Ovary (tissue), 9 donors: ENCODE results near the gene FGF3. TPM values are rescaled to one million over a fixed set of nuclear protein-coding genes. Genes with fewer than 3 reads are reported as not detected.

Experiments used
- DNase-seq, 5 donors: peaks; one replicate each; pipeline ENCODE4 v3.0.0-alpha.2; 2019 to 2020
- H3K27ac ChIP-seq, 2 donors: fragments of 200-600 bp; one replicate each; pipeline versions ENCODE4 v1.5.1 to v1.8.0; 2019 to 2022
- H3K27me3 ChIP-seq: fragments of 200-600 bp; one replicate; pipeline ENCODE4 v1.8.0; 2022
- H3K36me3 ChIP-seq: fragments of 200-600 bp; sonication (generic); one replicate; pipeline ENCODE4 v1.5.1; 2019
- H3K4me1 ChIP-seq: one replicate; pipeline ENCODE4 v1.8.1; 2013; ENCODE audit warnings: mild to moderate bottlenecking, moderate library complexity; ENCODE audit not compliant: insufficient read depth
- H3K4me3 ChIP-seq: fragments of 200-600 bp; sonication (generic); one replicate; pipeline ENCODE4 v1.5.1; 2017
- H3K9me3 ChIP-seq, 2 donors: fragments of 200-600 bp in 1 of 2; sonication (generic) in 1 of 2; one replicate each; pipeline versions ENCODE4 v1.5.1 to v1.8.1; 2013 to 2019; ENCODE audit warnings: mild to moderate bottlenecking in 1 of 2, moderate library complexity in 1 of 2
- CTCF ChIP-seq, 3 donors: fragments of 450-650 bp in 2 of 3; fragments of 200-600 bp in 1 of 3; IDR thresholded peaks; one replicate each; pipeline versions ENCODE4 v1.5.1 to v1.8.0; 2016 to 2022; ENCODE audit warnings: antibody characterized with exemption in 3 of 3, mild to moderate bottlenecking in 1 of 3
- EP300 ChIP-seq: sonication (generic); formaldehyde crosslinking; IDR thresholded peaks from one replicate; pipeline ENCODE4 v1.6.1; 2017; ENCODE audit warnings: antibody characterized with exemption
- POLR2A ChIP-seq: fragments of 450-650 bp; IDR thresholded peaks from one replicate; pipeline ENCODE4 v1.6.1; 2017; ENCODE audit warnings: antibody characterized with exemption, mild to moderate bottlenecking, moderate library complexity
- WGBS, 3 donors: extraction: QIAGEN DNeasy Blood & Tissue Kit in 1 of 3; methylation state at CpG; one replicate each; pipeline versions ENCODE4 v1.1.5 to v1.1.7; 2013 to 2017; 5-methylcytosine and 5-hydroxymethylcytosine counted together
- intact Hi-C, 4 donors: fragments of 100-400 bp; cut with DNase I; formaldehyde crosslinking; loops; one replicate each; pipeline versions ENCODE4 v1.11.0 to v1.15.1; 2022 to 2023
- polyA plus RNA-seq, 2 donors: library from polyadenylated mRNA; stranded (reverse); fragments of 200-250 nt in 1 of 2; fragments of 350-450 nt in 1 of 2; fragmentation: Illumina TruSeq in 1 of 2; extraction: RNeasy Lipid Tissue Mini Kit (QIAGEN cat#74804) in 1 of 2; gene quantifications; one replicate each; pipeline ENCODE4 v1.2.3, GENCODE V29; 2013 to 2014
- total RNA-seq, 7 donors: library from RNA; depleted of rRNA in 2 of 7; stranded (reverse); fragments of >200 nt in 2 of 7; fragmentation: NEBNext Ultra II Directional in 3 of 7; extraction: Animal tissue kit (Norgen Biotek cat#: 25700) in 3 of 7; gene quantifications; one replicate each; pipeline versions ENCODE4 v1.1.0 to v1.2.4, GENCODE V29; 2016 to 2023
- donor health status: DM: no; HTN: no; CAD: no; lungs with moderate emphysema.
- donor health status: DM: no; HTN: no; CAD: no.
- donor health status: Bipolar disorder and iron deficiency.
- donor health status: DM: yes; HTN: yes; CAD: no.
- donor health status: DM: no; HTN: no; CAD: no.
- donor health status: DM: yes; HTN: yes; CAD: no.

FGF3 gene
- total and polyA plus RNA-seq, 9 donors, result not detected

GRCh38 chr11:69819541-69820070, 390 bp upstream of the FGF3 start:
- H3K27ac ChIP-seq, result no peak overlapping the region
- H3K36me3 ChIP-seq, result no peaks in the 10 kb centered on the region
- WGBS, 3 donors, result 2 to 3% (median 2%) methylated on average over 34 to 40 of the region's 40 CpGs
- H3K27me3 ChIP-seq, result no peaks in the 10 kb centered on the region
- no peaks in the 10 kb centered on the region for H3K4me1 ChIP-seq
- no peak overlapping the region for H3K4me3 ChIP-seq
- intact Hi-C loops, result no loop called here
- TF ChIP-seq CTCF (IDR thresholded peaks at IDR 0.05), result no peak
- TF ChIP-seq EP300, result no peak
- TF ChIP-seq POLR2A, result no peak
- DNase-seq, result no peak
- no peaks in the 10 kb centered on the region for H3K9me3 ChIP-seq

- Histone ChIP-seq H3K9me3 (no peaks in the 10 kb centered on the region), H3K27me3 (no peaks in the 10 kb centered on the region), H3K36me3 (no peaks in the 10 kb centered on the region), H3K27ac (no peak overlapping the region), H3K4me3 (no peak overlapping the region), H3K4me1 (no peaks in the 10 kb centered on the region)
- 0 to 1% (median 0%) methylated on average over 25 to 31 of the region's 31 CpGs for WGBS, 3 donors
- intact Hi-C loops, result no loop called here
- TF ChIP-seq POLR2A, result no peak
- no peak for TF ChIP-seq CTCF (IDR thresholded peaks at IDR 0.05)
- no peak for TF ChIP-seq EP300
- DNase-seq, result no peak
Observed at GRCh38 chr11:69818231-69818602, 999 bp downstream of the FGF3 start.

DNA sequence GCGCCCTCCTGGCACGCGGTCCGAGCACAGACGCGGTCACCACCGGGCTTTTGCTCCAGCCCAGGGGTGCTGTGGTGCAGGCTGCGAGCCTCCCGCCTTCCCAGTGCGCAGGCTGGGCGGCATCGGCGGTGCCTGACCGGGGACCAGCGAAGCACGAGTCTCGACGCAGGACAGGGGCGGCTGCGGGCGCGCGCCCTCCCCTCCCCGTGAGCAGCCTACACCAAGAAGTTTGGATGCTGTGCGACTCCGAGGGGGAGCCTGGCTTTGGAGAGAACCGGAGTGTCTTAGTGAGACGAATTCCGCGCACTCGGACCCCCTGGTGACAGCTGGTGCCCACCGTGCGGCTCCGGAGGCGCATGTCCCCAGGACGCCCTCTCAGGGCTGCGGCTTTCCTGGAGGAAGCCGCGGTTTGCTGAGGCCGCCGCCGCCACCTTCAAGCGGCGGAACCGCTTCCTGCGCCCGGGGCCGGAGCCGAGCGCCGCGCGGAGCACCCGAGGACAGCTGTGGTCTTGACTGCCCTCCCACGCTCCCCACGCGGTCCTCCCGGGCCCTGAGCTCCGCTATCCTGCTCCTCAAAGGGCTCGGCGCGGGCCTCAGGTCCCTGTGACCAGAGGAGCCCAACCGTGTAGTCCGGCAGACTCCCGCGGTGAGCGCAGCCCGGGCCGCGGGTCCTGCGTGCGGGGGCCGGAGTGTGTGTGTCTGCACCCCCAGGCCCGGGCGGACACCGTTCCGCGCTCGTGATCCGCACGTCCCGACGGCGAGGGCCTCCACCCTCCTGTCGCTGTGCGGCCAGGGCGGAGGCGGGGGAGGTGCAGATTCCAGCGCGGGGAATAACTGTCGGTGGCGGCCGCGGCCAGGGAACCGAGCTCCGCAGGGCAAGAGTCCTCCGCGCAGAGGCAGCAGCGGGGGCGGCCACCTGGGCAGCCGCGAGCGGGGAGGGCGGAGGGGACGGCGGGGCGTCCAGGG, 1.7 kb downstream of the FGF3 start:
- Histone ChIP-seq H3K4me3 (no peak overlapping the region), H3K36me3 (no peaks in the 10 kb centered on the region), H3K4me1 (no peaks in the 10 kb centered on the region), H3K27ac (no peak overlapping the region), H3K9me3 (no peaks in the 10 kb centered on the region), H3K27me3 (no peaks in the 10 kb centered on the region)
- WGBS, 3 donors, result 1 to 2% (median 1%) methylated on average over 73 to 107 of the region's 107 CpGs
- TF ChIP-seq POLR2A (no peak), CTCF (IDR thresholded peaks at IDR 0.05) (no peak), EP300 (no peak)
- intact Hi-C loops, result no loop called here
- DNase-seq, result no peak

DNA sequence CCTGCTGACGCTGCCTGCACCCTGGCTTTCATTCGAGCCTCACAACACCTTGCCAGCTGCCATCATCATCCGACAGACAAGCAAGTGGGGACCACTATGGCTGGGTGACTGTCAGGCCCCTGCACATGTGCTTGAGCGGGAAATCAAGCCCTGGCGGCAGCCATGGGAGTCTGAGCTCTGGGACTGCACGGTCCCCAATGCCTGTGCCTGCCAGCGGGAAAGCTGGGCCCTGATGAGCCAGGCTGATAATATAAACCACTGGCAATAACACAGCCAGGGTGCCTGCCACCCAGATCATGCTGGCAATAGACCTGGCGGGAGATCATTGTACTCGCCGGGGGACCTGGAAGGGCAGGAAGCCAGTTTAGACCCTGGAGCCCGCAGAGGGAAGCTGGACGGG, 2.5 kb downstream of the FGF3 start:
- no peak overlapping the region for H3K4me3 ChIP-seq
- intact Hi-C loops, result no loop called here
- no peak for DNase-seq
- H3K36me3 ChIP-seq, result no peaks in the 10 kb centered on the region
- TF ChIP-seq POLR2A (no peak), EP300 (no peak), CTCF (IDR thresholded peaks at IDR 0.05) (no peak)
- H3K27ac ChIP-seq, result no peak overlapping the region
- 21 to 26% (median 22%) methylated on average over 12 of the region's 12 CpGs for WGBS, 3 donors
- H3K4me1 ChIP-seq, result no peaks in the 10 kb centered on the region
- no peaks in the 10 kb centered on the region for H3K9me3 ChIP-seq
- no peaks in the 10 kb centered on the region for H3K27me3 ChIP-seq
